Left lung (tissue), 10 donors: ENCODE data around the gene AKR1C2. TPM values are rescaled to one million over a fixed set of nuclear protein-coding genes. Genes with fewer than 3 reads are reported as not detected.

Experiments used
- ATAC-seq: fragments of 200-7000 bp; cut with Tn5 transposase; one replicate; pipeline ENCODE4 v1.9.1; 2020; ENCODE audit warnings: moderate library complexity
- DNase-seq, 4 donors: peaks; one replicate each; pipeline ENCODE4 v3.0.0-alpha.2; 2013 to 2020
- H3K27ac ChIP-seq, 2 donors: fragments of 200-600 bp; sonication (generic) in 1 of 2; one replicate each; pipeline versions ENCODE4 v1.5.0 to v1.8.0; 2020 to 2021
- H3K27me3 ChIP-seq, 2 donors: fragments of 200-600 bp; sonication (generic) in 1 of 2; one replicate each; pipeline versions ENCODE4 v1.5.0 to v1.8.0; 2020 to 2021
- H3K36me3 ChIP-seq, 2 donors: fragments of 200-600 bp; sonication (generic) in 1 of 2; one replicate each; pipeline versions ENCODE4 v1.5.0 to v1.8.0; 2020 to 2021
- H3K4me1 ChIP-seq, 2 donors: fragments of 200-600 bp; one replicate each; pipeline ENCODE4 v1.8.0; 2021
- H3K4me3 ChIP-seq, 2 donors: fragments of 200-600 bp; sonication (generic) in 1 of 2; one replicate each; pipeline versions ENCODE4 v1.5.0 to v1.8.0; 2020 to 2021; ENCODE audit warnings: mild to moderate bottlenecking in 1 of 2
- H3K9me3 ChIP-seq, 2 donors: fragments of 200-600 bp; sonication (generic) in 1 of 2; one replicate each; pipeline versions ENCODE4 v1.5.0 to v1.8.0; 2020 to 2021
- intact Hi-C, 2 donors: fragments of 100-400 bp; cut with DNase I; formaldehyde crosslinking; loops; one replicate each; pipeline versions ENCODE4 v1.11.2 to v1.14.2; 2022
- polyA plus RNA-seq, 6 donors: library from polyadenylated mRNA; unstranded; fragments of 120-200 nt; gene quantifications; one replicate each; pipeline ENCODE4 v1.2.1, GENCODE V29; 2013; ENCODE audit not compliant: insufficient read length in 6 of 6
- total RNA-seq, 2 donors: library from RNA; stranded (reverse); fragmentation: NEBNext Ultra II Directional; extraction: Animal tissue kit (Norgen Biotek cat#: 25700); gene quantifications; one replicate each; pipeline ENCODE4 v1.2.1, GENCODE V29; 2021
- TF ChIP-seq, protein P1 (sequence below), 2 donors: fragments of 200-600 bp; sonication (generic) in 1 of 2; IDR thresholded peaks; one replicate each; pipeline versions ENCODE4 v1.5.0 to v1.8.0; 2021; ENCODE audit warnings: antibody characterized with exemption in 2 of 2
- donor health status: DM: no; HTN: yes; CAD: no.
- donor health status: DM: no; HTN: no; CAD: no.

The AKR1C2 gene
- total and polyA plus RNA-seq, 8 donors, result 3.1 to 65.3 (median 8.0) TPM

- no peaks in the 10 kb centered on the region for H3K9me3 ChIP-seq
- no peak overlapping the region for H3K4me3 ChIP-seq
- intact Hi-C loops, result no loop called here
- H3K27ac ChIP-seq, result no peak overlapping the region
- H3K36me3 ChIP-seq, result no peaks in the 10 kb centered on the region
- peak; percentile 47 for ATAC-seq
- peaks cover 4 to 23% of the 10 kb centered on the region in 2 donors for H3K4me1 ChIP-seq
- DNase-seq, result peak in 2 of 4 donors; percentile 64 to 73
- TF ChIP-seq, protein P1, sequence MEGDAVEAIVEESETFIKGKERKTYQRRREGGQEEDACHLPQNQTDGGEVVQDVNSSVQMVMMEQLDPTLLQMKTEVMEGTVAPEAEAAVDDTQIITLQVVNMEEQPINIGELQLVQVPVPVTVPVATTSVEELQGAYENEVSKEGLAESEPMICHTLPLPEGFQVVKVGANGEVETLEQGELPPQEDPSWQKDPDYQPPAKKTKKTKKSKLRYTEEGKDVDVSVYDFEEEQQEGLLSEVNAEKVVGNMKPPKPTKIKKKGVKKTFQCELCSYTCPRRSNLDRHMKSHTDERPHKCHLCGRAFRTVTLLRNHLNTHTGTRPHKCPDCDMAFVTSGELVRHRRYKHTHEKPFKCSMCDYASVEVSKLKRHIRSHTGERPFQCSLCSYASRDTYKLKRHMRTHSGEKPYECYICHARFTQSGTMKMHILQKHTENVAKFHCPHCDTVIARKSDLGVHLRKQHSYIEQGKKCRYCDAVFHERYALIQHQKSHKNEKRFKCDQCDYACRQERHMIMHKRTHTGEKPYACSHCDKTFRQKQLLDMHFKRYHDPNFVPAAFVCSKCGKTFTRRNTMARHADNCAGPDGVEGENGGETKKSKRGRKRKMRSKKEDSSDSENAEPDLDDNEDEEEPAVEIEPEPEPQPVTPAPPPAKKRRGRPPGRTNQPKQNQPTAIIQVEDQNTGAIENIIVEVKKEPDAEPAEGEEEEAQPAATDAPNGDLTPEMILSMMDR (IDR thresholded peaks at IDR 0.05), result no peak
- no peaks in the 10 kb centered on the region for H3K27me3 ChIP-seq
Observed at GRCh38 chr10:5045095-5045494, 41.4 kb upstream of the AKR1C2 start.

DNA sequence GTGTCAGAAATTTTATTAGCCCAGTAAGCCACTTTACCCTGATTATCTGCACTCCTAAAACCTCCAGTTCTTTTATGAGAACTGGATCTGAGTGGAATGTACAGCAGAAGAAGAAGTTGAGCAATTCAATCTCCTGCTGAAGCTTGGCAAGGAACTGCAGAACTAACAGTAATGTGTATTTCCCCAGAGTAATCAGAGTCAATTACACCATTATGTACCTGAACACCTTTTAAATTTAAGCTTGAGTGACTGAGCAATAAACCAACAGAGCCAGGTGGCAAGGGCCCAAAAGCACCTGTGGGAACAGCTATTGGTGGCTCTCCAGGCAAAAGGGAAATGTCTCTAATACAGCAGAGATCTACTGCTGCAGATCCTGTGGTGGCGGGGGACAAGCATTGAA is 40.1 kb upstream of the AKR1C2 start:
- intact Hi-C loops, result no loop called here
- Histone ChIP-seq H3K36me3 (no peaks in the 10 kb centered on the region), H3K9me3 (no peaks in the 10 kb centered on the region), H3K27me3 (no peaks in the 10 kb centered on the region), H3K4me3 (no peak overlapping the region), H3K27ac (peak overlapping the region in 1 of 2 donors; percentile 11), H3K4me1 (peaks cover 4 to 23% of the 10 kb centered on the region in 2 donors)
- ATAC-seq (peak; percentile 68), DNase-seq (peak in 3 of 4 donors; percentile 17 to 78 (median 70))
- TF ChIP-seq, protein P1 (IDR thresholded peaks at IDR 0.05), result no peak

- Histone ChIP-seq H3K27ac (peak overlapping the region; percentile 29 to 47), H3K4me1 (peaks cover 4 to 23% of the 10 kb centered on the region in 2 donors), H3K4me3 (no peak overlapping the region), H3K9me3 (no peaks in the 10 kb centered on the region), H3K27me3 (no peaks in the 10 kb centered on the region), H3K36me3 (no peaks in the 10 kb centered on the region)
- ATAC-seq (no peak), DNase-seq (no peak)
- TF ChIP-seq, protein P1 (IDR thresholded peaks at IDR 0.05), result no peak
- intact Hi-C loops, result no loop called here
Observed at GRCh38 chr10:5042922-5043321, 39.3 kb upstream of the AKR1C2 start.

DNA sequence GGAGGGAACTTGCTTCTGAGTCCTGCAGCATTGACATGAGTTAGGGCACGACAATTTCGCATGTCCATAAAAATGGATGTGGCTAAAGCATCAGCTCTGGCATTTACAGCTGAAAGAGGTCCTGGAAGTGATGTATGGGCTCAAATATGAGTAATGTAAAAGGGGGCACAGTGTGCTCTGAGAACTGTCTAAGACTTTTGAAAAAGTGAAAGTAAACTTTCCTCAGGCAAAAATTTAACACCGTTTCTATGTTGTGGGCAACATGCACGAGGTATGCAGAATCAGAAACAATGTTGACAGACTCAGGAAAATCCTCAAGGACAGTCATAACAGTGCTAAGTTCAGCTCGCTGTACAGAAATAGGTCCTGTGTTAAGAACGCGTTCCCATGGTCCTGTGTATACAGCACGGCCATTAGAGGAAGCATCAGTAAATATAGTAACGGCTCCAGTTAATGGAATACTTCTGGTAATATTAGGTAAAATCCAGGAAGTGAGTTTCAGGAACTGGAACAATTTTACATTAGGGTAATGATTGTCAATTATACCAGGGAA is 37.9 kb upstream of the AKR1C2 start:
- DNase-seq (no peak), ATAC-seq (peak; percentile 18)
- Histone ChIP-seq H3K4me3 (peak overlapping the region in 1 of 2 donors; percentile 4), H3K9me3 (no peaks in the 10 kb centered on the region), H3K27ac (peak overlapping the region; percentile 46 to 49), H3K4me1 (peaks cover 4 to 23% of the 10 kb centered on the region in 2 donors), H3K27me3 (no peaks in the 10 kb centered on the region), H3K36me3 (no peaks in the 10 kb centered on the region)
- intact Hi-C loops, result no loop called here
- TF ChIP-seq, protein P1 (IDR thresholded peaks at IDR 0.05), result no peak

DNA sequence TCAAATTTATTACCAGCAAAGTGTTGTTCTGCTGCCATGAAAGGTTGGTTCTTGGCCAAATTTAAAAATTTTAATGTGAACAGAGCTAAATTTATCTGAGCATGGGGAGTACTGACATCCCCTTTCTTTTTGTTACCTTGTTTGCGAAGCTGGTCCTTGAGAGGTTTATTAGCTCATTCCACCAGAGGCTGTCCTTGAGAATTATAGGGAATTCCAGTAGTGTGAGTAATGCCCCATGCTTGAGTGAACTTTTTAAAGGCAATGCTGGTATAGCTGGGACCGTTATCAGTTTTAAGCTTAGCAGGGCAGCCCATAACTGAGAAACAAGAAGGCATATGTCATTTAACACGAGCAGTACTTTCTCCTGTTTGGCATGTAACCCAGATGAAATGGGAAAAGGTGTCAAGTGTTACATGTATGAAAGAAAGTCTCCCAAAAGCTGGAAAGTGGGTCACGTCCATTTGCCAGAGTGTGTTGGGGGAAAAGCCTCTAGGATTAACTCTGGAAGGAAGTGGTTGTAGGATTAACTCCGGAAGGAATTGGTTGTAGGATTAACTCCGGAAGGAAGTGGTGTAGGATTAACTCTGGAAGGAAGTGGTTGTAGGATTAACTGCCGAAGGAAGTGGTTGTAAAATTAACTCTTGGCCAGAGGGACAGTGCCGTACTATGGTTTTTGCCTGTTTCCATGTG is 37.3 kb upstream of the AKR1C2 start:
- DNase-seq, result no peak
- Histone ChIP-seq H3K27ac (peak overlapping the region in 1 of 2 donors; percentile 49), H3K27me3 (no peaks in the 10 kb centered on the region), H3K4me3 (no peak overlapping the region), H3K36me3 (no peaks in the 10 kb centered on the region), H3K4me1 (peaks cover 4 to 23% of the 10 kb centered on the region in 2 donors), H3K9me3 (peaks cover 0 to 1% of the 10 kb centered on the region in 2 donors)
- intact Hi-C loops, result no loop called here
- TF ChIP-seq, protein P1 (IDR thresholded peaks at IDR 0.05), result no peak
- peak; percentile 66 for ATAC-seq
